OCI-LY7 (cell line): Measurements from ENCODE around the gene ZNF488. TPM values are rescaled to one million over a fixed set of nuclear protein-coding genes. Genes with fewer than 3 reads are reported as not detected.

Experiments
- BruUV-seq: library from RNA; stranded (reverse); fragments of 400-500 nt; replicated peaks from 2 replicates; lab custom pipeline; 2021; lab: Mats Ljungman, UMichigan
- CTCF ChIA-PET: fragments of 300-600 bp; sonication (Branson Sonifier 250); formaldehyde crosslinking; loops from one replicate; lab custom pipeline; 2022; ENCODE audit warnings: antibody characterized with exemption; ENCODE audit not compliant: unreplicated experiment; lab: Charles Lee
- POLR2A ChIA-PET: fragments of 300-600 bp; sonication (Branson Sonifier 250); formaldehyde crosslinking; loops from one replicate; lab custom pipeline; 2022; ENCODE audit warnings: antibody characterized with exemption; lab: Charles Lee
- DNase-seq: peaks from one replicate; pipeline ENCODE4 v3.0.0-alpha.2; 2015; ENCODE audit warnings: low spot score
- H2AFZ ChIP-seq: fragments of 200-600 bp; sonication (generic), shearing (Covaris generic); 2 replicates; pipeline ENCODE4 v1.6.1; 2014; ENCODE audit warnings: mild to moderate bottlenecking, antibody characterized with exemption, low read length, moderate library complexity
- H3K27ac ChIP-seq: fragments of 200-600 bp; sonication (generic); 2 replicates; pipeline ENCODE4 v1.5.1; 2014; ENCODE audit warnings: mixed run types, low read depth, mild to moderate bottlenecking, moderate library complexity, low read length, inconsistent platforms; ENCODE audit not compliant: poor library complexity, severe bottlenecking
- H3K36me3 ChIP-seq: fragments of 200-600 bp; sonication (generic); 2 replicates; pipeline ENCODE4 v1.6.1; 2014; ENCODE audit warnings: mild to moderate bottlenecking, antibody characterized with exemption, low read length, moderate library complexity, mixed read lengths; ENCODE audit not compliant: insufficient read depth
- H3K4me1 ChIP-seq: fragments of 200-600 bp; sonication (generic); 2 replicates; pipeline ENCODE4 v1.5.1; 2014; ENCODE audit warnings: mild to moderate bottlenecking, low read length; ENCODE audit not compliant: insufficient read depth, poor library complexity, severe bottlenecking
- H3K4me2 ChIP-seq: fragments of 200-600 bp; sonication (generic); 2 replicates; pipeline ENCODE4 v1.6.1; 2014; ENCODE audit warnings: mild to moderate bottlenecking, low read length
- H3K4me3 ChIP-seq: fragments of 200-600 bp; sonication (generic); 2 replicates; pipeline ENCODE4 v1.5.1; 2014; ENCODE audit warnings: mild to moderate bottlenecking, low read depth, low read length; ENCODE audit not compliant: poor library complexity, severe bottlenecking
- H3K79me2 ChIP-seq: fragments of 200-600 bp; sonication (generic); 2 replicates; pipeline ENCODE4 v1.6.1; 2016; ENCODE audit warnings: low read depth, mild to moderate bottlenecking, low read length, moderate library complexity, mixed read lengths; ENCODE audit not compliant: insufficient read depth
- H3K9me2 ChIP-seq: fragments of 200-600 bp; sonication (generic); 2 replicates; pipeline ENCODE4 v1.6.1; 2016; ENCODE audit warnings: mild to moderate bottlenecking, low read length, mixed read lengths; ENCODE audit not compliant: insufficient read depth
- H3K9me3 ChIP-seq: fragments of 200-600 bp; sonication (generic); 2 replicates; pipeline ENCODE4 v1.6.1; 2014; ENCODE audit warnings: mild to moderate bottlenecking, mixed run types, low read length, mixed read lengths
- H4K20me1 ChIP-seq: fragments of 200-600 bp; sonication (generic); 2 replicates; pipeline ENCODE4 v1.6.1; 2014; ENCODE audit warnings: mild to moderate bottlenecking, antibody characterized with exemption, low read length, moderate library complexity, mixed read lengths; ENCODE audit not compliant: insufficient read depth
- CTCF ChIP-seq: fragments of 200-600 bp; sonication (generic); conservative IDR thresholded peaks from 2 replicates; pipeline ENCODE4 v1.5.1; 2014; ENCODE audit warnings: mild to moderate bottlenecking, antibody characterized with exemption, low read length, moderate library complexity, mixed read lengths
- EZH2phosphoT487 ChIP-seq: fragments of 200-600 bp; sonication (generic); IDR thresholded peaks from 2 replicates; pipeline ENCODE4 v1.6.1; 2018; ENCODE audit warnings: low read depth, borderline replicate concordance, mild to moderate bottlenecking, mixed run types, antibody characterized with exemption, low read length, moderate library complexity, mixed read lengths
- intact Hi-C: fragments of 100-400 bp; cut with micrococcal nuclease; formaldehyde crosslinking; loops from one replicate; pipeline ENCODE4 v1.10.0; 2022; ENCODE audit not compliant: unreplicated experiment
- total RNA-seq, 2 experiments: library from RNA; depleted of rRNA in 1 of 2; stranded (reverse); fragments of >200 nt in 1 of 2; shearing (Covaris generic) in 1 of 2; gene quantifications; 2 replicates each; pipeline ENCODE4 v1.2.3, GENCODE V29; 2014 to 2022

ZNF488 gene
- total RNA-seq, 2 experiments from 2014 or later, result 0.06 to 0.34 TPM

GRCh38 chr10:47317251-47317650 lies 66.8 kb downstream of the ZNF488 start:
- TF ChIP-seq CTCF (no peak), EZH2phosphoT487 (no peak)
- no peak overlapping the region for H3K4me3 ChIP-seq
- H3K4me2 ChIP-seq, result no peak overlapping the region
- no peaks in the 10 kb centered on the region for H3K9me2 ChIP-seq
- H3K27ac ChIP-seq, result no peak overlapping the region
- intact Hi-C loops, result loop anchor here (10.0 kb wide), 1 partner anchor 58 kb away; no protein-coding TSS in a partner anchor
- no peaks in the 10 kb centered on the region for H4K20me1 ChIP-seq
- H3K79me2 ChIP-seq, result no peaks in the 10 kb centered on the region
- ChIA-PET POLR2A (no interaction called here), CTCF (no interaction called here)
- H3K4me1 ChIP-seq, result no peaks in the 10 kb centered on the region
- H3K36me3 ChIP-seq, result no peaks in the 10 kb centered on the region
- no peak overlapping the region for H2AFZ ChIP-seq
- BruUV-seq, result no TSS peak
- H3K9me3 ChIP-seq, result no peaks in the 10 kb centered on the region
- no peak for DNase-seq

GRCh38 chr10:47316131-47316530 lies 68.0 kb downstream of the ZNF488 start:
- CTCF ChIA-PET, result interaction anchor here (0.6 kb wide), 1 partner anchor 21 kb away, joined by 3 read pairs; no protein-coding TSS in a partner anchor
- H3K4me3 ChIP-seq, result no peak overlapping the region
- no peak overlapping the region for H2AFZ ChIP-seq
- H3K27ac ChIP-seq, result no peak overlapping the region
- no peaks in the 10 kb centered on the region for H3K4me1 ChIP-seq
- H3K9me2 ChIP-seq, result no peaks in the 10 kb centered on the region
- H3K79me2 ChIP-seq, result no peaks in the 10 kb centered on the region
- H4K20me1 ChIP-seq, result no peaks in the 10 kb centered on the region
- POLR2A ChIA-PET, result no interaction called here
- H3K36me3 ChIP-seq, result no peaks in the 10 kb centered on the region
- no peaks in the 10 kb centered on the region for H3K9me3 ChIP-seq
- TF ChIP-seq EZH2phosphoT487 (no peak), CTCF (no peak)
- H3K4me2 ChIP-seq, result no peak overlapping the region
- DNase-seq, result no peak
- BruUV-seq, result no TSS peak
- intact Hi-C loops, result loop anchor here (10.0 kb wide), 1 partner anchor 59 kb away; no protein-coding TSS in a partner anchor

Other genes starting within 250 kb of the ZNF488 start
- not detected in 2 replicates for gene GDF10, start 84.1 kb downstream of the ZNF488 start, total RNA-seq (2014; rRNA removed; shearing (Covaris generic))
- not detected in 2 replicates for gene GDF10, start 84.1 kb downstream of the ZNF488 start, total RNA-seq (2022)
- not detected in 2 replicates for gene GDF2, start 61.8 kb downstream of the ZNF488 start, total RNA-seq (2014; rRNA removed; shearing (Covaris generic))
- not detected in 2 replicates for gene GDF2, start 61.8 kb downstream of the ZNF488 start, total RNA-seq (2022)
- gene RBP3, start 35.9 kb downstream of the ZNF488 start, total RNA-seq (2014; rRNA removed; shearing (Covaris generic)), result not detected in 2 replicates
- gene RBP3, start 35.9 kb downstream of the ZNF488 start, total RNA-seq (2022), result not detected in 2 replicates
- gene ANXA8, start 99.8 kb upstream of the ZNF488 start, total RNA-seq (2014; rRNA removed; shearing (Covaris generic)), result not detected in 2 replicates
- gene ANXA8, start 99.8 kb upstream of the ZNF488 start, total RNA-seq (2022), result not detected in 2 replicates
- gene FAM25G, start 107.4 kb upstream of the ZNF488 start, total RNA-seq (2014; rRNA removed; shearing (Covaris generic)), result not detected in 2 replicates
- not detected in 2 replicates for gene FAM25G, start 107.4 kb upstream of the ZNF488 start, total RNA-seq (2022)
- gene AGAP9, start 139.3 kb upstream of the ZNF488 start, total RNA-seq (2014; rRNA removed; shearing (Covaris generic)), result 4.8 and 7.4 TPM in 2 replicates
- 7.6 and 8.0 TPM in 2 replicates for gene AGAP9, start 139.3 kb upstream of the ZNF488 start, total RNA-seq (2022)